Right renal pelvis (tissue), 4 donors: ENCODE measurements around the gene CABLES2. TPM values are rescaled to one million over a fixed set of nuclear protein-coding genes. Genes with fewer than 3 reads are reported as not detected.

Source experiments
- DNase-seq, 4 donors: peaks; one replicate each; pipeline ENCODE4 v3.0.0-alpha.2; 2013; ENCODE audit warnings: low read depth in 4 of 4, low spot score in 3 of 4, missing footprints in 1 of 4
- polyA plus RNA-seq, 4 donors: library from polyadenylated mRNA; unstranded; fragments of 120-200 nt; gene quantifications; one replicate each; pipeline ENCODE4 v1.2.1, GENCODE V29; 2013; ENCODE audit not compliant: insufficient read length in 4 of 4

CABLES2 gene
- polyA plus RNA-seq, 4 donors = 9.4 to 11.8 (median 10.4) TPM

- no peak for DNase-seq
Measured at GRCh38 chr20:62392077-62392418, 15.0 kb downstream of the CABLES2 start.

- no peak for DNase-seq
Measured at GRCh38 chr20:62391165-62392076, 15.7 kb downstream of the CABLES2 start.

- no peak for DNase-seq
Measured at GRCh38 chr20:62390317-62391164, 16.5 kb downstream of the CABLES2 start.

GRCh38 chr20:62389601-62390087 is 17.4 kb downstream of the CABLES2 start:
- no peak for DNase-seq

- DNase-seq = no peak
Measured at GRCh38 chr20:62388839-62389600, 18.1 kb downstream of the CABLES2 start.

GRCh38 chr20:62387933-62388635 is 19.0 kb downstream of the CABLES2 start:
- no peak for DNase-seq

GRCh38 chr20:62387219-62387913 is 19.7 kb downstream of the CABLES2 start:
- no peak for DNase-seq

GRCh38 chr20:62386383-62387218 is 20.5 kb downstream of the CABLES2 start, which contains the start of gene RPS21:
Gene RPS21, plus strand, starts transcription at chr20:62387103. Its CDS starts 236 bp downstream, at chr20:62387339.
- peak; percentile 83 to 87 (median 84) for DNase-seq

- DNase-seq = peak in 1 of 4 donors; percentile 64
Measured at GRCh38 chr20:62382306-62383198, 24.5 kb downstream of the CABLES2 start.

GRCh38 chr20:62381842-62382241 is 25.2 kb downstream of the CABLES2 start:
- no peak for DNase-seq

GRCh38 chr20:62381202-62381797 is 25.8 kb downstream of the CABLES2 start:
- no peak for DNase-seq

GRCh38 chr20:62378215-62378614 is 28.9 kb downstream of the CABLES2 start:
- no peak for DNase-seq

- DNase-seq = no peak
Measured at GRCh38 chr20:62377615-62378178, 29.4 kb downstream of the CABLES2 start.

GRCh38 chr20:62377064-62377461 is 30.0 kb downstream of the CABLES2 start:
- DNase-seq = no peak

- no peak for DNase-seq
Measured at GRCh38 chr20:62376112-62377063, 30.7 kb downstream of the CABLES2 start.
